Measurements from ENCODE around the gene RTN3. TPM values are rescaled to one million over a fixed set of nuclear protein-coding genes. Genes with fewer than 3 reads are reported as not detected.

Gene RTN3
- total and polyA plus RNA-seq, 9 of the 15 experiments (the other 6 are each of a cell fraction or from before 2014, with no cell fraction given): 41.6 to 169 (median 93.5) TPM

Small RNAs within 50 kb of the gene (small RNA-seq; reads per million reads assigned to genes)
- not detected for gene AP000753.3
- gene RN7SL596P: not detected

Other genes starting within 250 kb of the RTN3 start
Only the 7 nearest of the 10 such genes appear.
- 0.37 TPM in 1 of 2 replicates, not detected in the other for gene PLAAT4, start 144.7 kb upstream of the RTN3 start, total RNA-seq (2014; rRNA removed)
- gene PLAAT4, start 144.7 kb upstream of the RTN3 start, total RNA-seq (2014; rRNA removed; fragmentation: Illumina TruSeq; extraction: Trizol): 0.99 and 1.0 TPM in 2 replicates
- gene PLAAT4, start 144.7 kb upstream of the RTN3 start, total RNA-seq (2015; rRNA removed; fragmentation: Illumina TruSeq; extraction: Trizol): 2.0 and 3.0 TPM in 2 replicates
- gene PLAAT4, start 144.7 kb upstream of the RTN3 start, total RNA-seq (2021): 0.80 and 1.2 TPM in 2 replicates
- 0.43 and 0.54 TPM in 2 replicates for gene PLAAT4, start 144.7 kb upstream of the RTN3 start, polyA plus RNA-seq (2011; rRNA removed)
- 1.1 and 1.3 TPM in 2 replicates for gene PLAAT4, start 144.7 kb upstream of the RTN3 start, polyA plus RNA-seq (2014; fragmentation: Illumina TruSeq; extraction: Trizol)
- 1 to 10 TPM; 1.2 to 2.1 TPM for gene PLAAT4, start 144.7 kb upstream of the RTN3 start, polyA plus RNA-seq (2014; fragmentation: Nextera tagmentation; extraction: Ambion mirVana)
- 0.57 and 1.7 TPM in 2 replicates for gene PLAAT4, start 144.7 kb upstream of the RTN3 start, polyA plus RNA-seq (2014; rRNA removed)
- not detected in 2 replicates for gene PLAAT2, start 118.1 kb upstream of the RTN3 start, total RNA-seq (2014; rRNA removed)
- not detected in 2 replicates for gene PLAAT2, start 118.1 kb upstream of the RTN3 start, total RNA-seq (2014; rRNA removed; fragmentation: Illumina TruSeq; extraction: Trizol)
- not detected in 2 replicates for gene PLAAT2, start 118.1 kb upstream of the RTN3 start, total RNA-seq (2015; rRNA removed; fragmentation: Illumina TruSeq; extraction: Trizol)
- not detected in 2 replicates for gene PLAAT2, start 118.1 kb upstream of the RTN3 start, total RNA-seq (2021)
- not detected in 2 replicates for gene PLAAT2, start 118.1 kb upstream of the RTN3 start, polyA plus RNA-seq (2011; rRNA removed)
- not detected in 2 replicates for gene PLAAT2, start 118.1 kb upstream of the RTN3 start, polyA plus RNA-seq (2014; fragmentation: Illumina TruSeq; extraction: Trizol)
- not detected for gene PLAAT2, start 118.1 kb upstream of the RTN3 start, polyA plus RNA-seq (2014; fragmentation: Nextera tagmentation; extraction: Ambion mirVana)
- gene PLAAT2, start 118.1 kb upstream of the RTN3 start, polyA plus RNA-seq (2014; rRNA removed): not detected in 2 replicates
- 1.2 and 1.7 TPM in 2 replicates for gene PLAAT3, start 67.1 kb upstream of the RTN3 start, total RNA-seq (2014; rRNA removed)
- 0.77 and 1.2 TPM in 2 replicates for gene PLAAT3, start 67.1 kb upstream of the RTN3 start, total RNA-seq (2014; rRNA removed; fragmentation: Illumina TruSeq; extraction: Trizol)
- gene PLAAT3, start 67.1 kb upstream of the RTN3 start, total RNA-seq (2015; rRNA removed; fragmentation: Illumina TruSeq; extraction: Trizol): 0.60 and 1.4 TPM in 2 replicates
- 2.7 TPM in 2 replicates for gene PLAAT3, start 67.1 kb upstream of the RTN3 start, total RNA-seq (2021)
- gene PLAAT3, start 67.1 kb upstream of the RTN3 start, polyA plus RNA-seq (2011; rRNA removed): 1.3 and 2.0 TPM in 2 replicates
- gene PLAAT3, start 67.1 kb upstream of the RTN3 start, polyA plus RNA-seq (2014; fragmentation: Illumina TruSeq; extraction: Trizol): 0.80 and 1.6 TPM in 2 replicates
- 1 to 10 TPM; 1.3 to 1.9 TPM for gene PLAAT3, start 67.1 kb upstream of the RTN3 start, polyA plus RNA-seq (2014; fragmentation: Nextera tagmentation; extraction: Ambion mirVana)
- gene PLAAT3, start 67.1 kb upstream of the RTN3 start, polyA plus RNA-seq (2014; rRNA removed): 0.96 and 1.4 TPM in 2 replicates
- 13.8 and 18.2 TPM in 2 replicates for gene ATL3, start 10.1 kb upstream of the RTN3 start, total RNA-seq (2014; rRNA removed)
- gene ATL3, start 10.1 kb upstream of the RTN3 start, total RNA-seq (2014; rRNA removed; fragmentation: Illumina TruSeq; extraction: Trizol): 34.0 and 42.0 TPM in 2 replicates
- gene ATL3, start 10.1 kb upstream of the RTN3 start, total RNA-seq (2015; rRNA removed; fragmentation: Illumina TruSeq; extraction: Trizol): 21.3 and 22.4 TPM in 2 replicates
- gene ATL3, start 10.1 kb upstream of the RTN3 start, total RNA-seq (2021): 39.8 and 41.4 TPM in 2 replicates
- 22.9 and 34.5 TPM in 2 replicates for gene ATL3, start 10.1 kb upstream of the RTN3 start, polyA plus RNA-seq (2011; rRNA removed)
- gene ATL3, start 10.1 kb upstream of the RTN3 start, polyA plus RNA-seq (2014; fragmentation: Illumina TruSeq; extraction: Trizol): 23.9 and 24.3 TPM in 2 replicates
- gene ATL3, start 10.1 kb upstream of the RTN3 start, polyA plus RNA-seq (2014; fragmentation: Nextera tagmentation; extraction: Ambion mirVana): 10 to 100 TPM; 23.5 to 34.2 TPM
- gene ATL3, start 10.1 kb upstream of the RTN3 start, polyA plus RNA-seq (2014; rRNA removed): 22.2 and 22.5 TPM in 2 replicates
- gene ZFTA, start 87.3 kb downstream of the RTN3 start, total RNA-seq (2014; rRNA removed): 6.7 and 7.6 TPM in 2 replicates
- 2.9 and 3.0 TPM in 2 replicates for gene ZFTA, start 87.3 kb downstream of the RTN3 start, total RNA-seq (2014; rRNA removed; fragmentation: Illumina TruSeq; extraction: Trizol)
- gene ZFTA, start 87.3 kb downstream of the RTN3 start, total RNA-seq (2015; rRNA removed; fragmentation: Illumina TruSeq; extraction: Trizol): 3.7 and 4.2 TPM in 2 replicates
- gene ZFTA, start 87.3 kb downstream of the RTN3 start, total RNA-seq (2021): 8.4 and 12.3 TPM in 2 replicates
- 2.6 and 2.8 TPM in 2 replicates for gene ZFTA, start 87.3 kb downstream of the RTN3 start, polyA plus RNA-seq (2011; rRNA removed)
- gene ZFTA, start 87.3 kb downstream of the RTN3 start, polyA plus RNA-seq (2014; fragmentation: Illumina TruSeq; extraction: Trizol): 2.5 and 2.6 TPM in 2 replicates
- gene ZFTA, start 87.3 kb downstream of the RTN3 start, polyA plus RNA-seq (2014; fragmentation: Nextera tagmentation; extraction: Ambion mirVana): under 1 TPM; 0.45 TPM
- gene ZFTA, start 87.3 kb downstream of the RTN3 start, polyA plus RNA-seq (2014; rRNA removed): 4.6 and 5.1 TPM in 2 replicates
- gene SPINDOC, start 132.0 kb downstream of the RTN3 start, total RNA-seq (2014; rRNA removed): 36.3 and 39.3 TPM in 2 replicates
- 11.5 and 11.8 TPM in 2 replicates for gene SPINDOC, start 132.0 kb downstream of the RTN3 start, total RNA-seq (2014; rRNA removed; fragmentation: Illumina TruSeq; extraction: Trizol)
- gene SPINDOC, start 132.0 kb downstream of the RTN3 start, total RNA-seq (2015; rRNA removed; fragmentation: Illumina TruSeq; extraction: Trizol): 31.4 and 31.9 TPM in 2 replicates
- gene SPINDOC, start 132.0 kb downstream of the RTN3 start, total RNA-seq (2021): 33.0 and 35.3 TPM in 2 replicates
- gene SPINDOC, start 132.0 kb downstream of the RTN3 start, polyA plus RNA-seq (2011; rRNA removed): 15.1 and 16.9 TPM in 2 replicates
- gene SPINDOC, start 132.0 kb downstream of the RTN3 start, polyA plus RNA-seq (2014; fragmentation: Illumina TruSeq; extraction: Trizol): 19.6 and 26.5 TPM in 2 replicates
- gene SPINDOC, start 132.0 kb downstream of the RTN3 start, polyA plus RNA-seq (2014; fragmentation: Nextera tagmentation; extraction: Ambion mirVana): under 1 TPM; 0.70 to 0.95 TPM
- gene SPINDOC, start 132.0 kb downstream of the RTN3 start, polyA plus RNA-seq (2014; rRNA removed): 35.0 and 38.6 TPM in 2 replicates
- gene MARK2, start 157.6 kb downstream of the RTN3 start, total RNA-seq (2014; rRNA removed): 17.8 and 25.4 TPM in 2 replicates
- gene MARK2, start 157.6 kb downstream of the RTN3 start, total RNA-seq (2014; rRNA removed; fragmentation: Illumina TruSeq; extraction: Trizol): 12.1 and 13.8 TPM in 2 replicates
- gene MARK2, start 157.6 kb downstream of the RTN3 start, total RNA-seq (2015; rRNA removed; fragmentation: Illumina TruSeq; extraction: Trizol): 15.1 and 17.4 TPM in 2 replicates
- gene MARK2, start 157.6 kb downstream of the RTN3 start, total RNA-seq (2021): 36.3 and 43.5 TPM in 2 replicates
- 13.8 and 18.5 TPM in 2 replicates for gene MARK2, start 157.6 kb downstream of the RTN3 start, polyA plus RNA-seq (2011; rRNA removed)
- gene MARK2, start 157.6 kb downstream of the RTN3 start, polyA plus RNA-seq (2014; fragmentation: Illumina TruSeq; extraction: Trizol): 25.4 and 27.5 TPM in 2 replicates
- under 1 TPM; 0.32 to 0.45 TPM for gene MARK2, start 157.6 kb downstream of the RTN3 start, polyA plus RNA-seq (2014; fragmentation: Nextera tagmentation; extraction: Ambion mirVana)
- gene MARK2, start 157.6 kb downstream of the RTN3 start, polyA plus RNA-seq (2014; rRNA removed): 20.9 and 23.0 TPM in 2 replicates

Measured in K562 (cell line).